GM12878 (cell line): ENCODE measurements around the gene ADK. TPM values are rescaled to one million over a fixed set of nuclear protein-coding genes. Genes with fewer than 3 reads are reported as not detected.

Source experiments
- ATAC-seq: fragments of 200-7000 bp; cut with Tn5 transposase; 3 replicates; pipeline ENCODE4 v1.9.1; 2020; ENCODE audit warnings: mild to moderate bottlenecking, moderate library complexity
- BruUV-seq: library from RNA; stranded (reverse); fragments of 400-500 nt; replicated peaks from 2 replicates; lab custom pipeline; 2021; lab: Mats Ljungman, UMichigan
- CTCF ChIA-PET: fragments of 300-600 bp; sonication (Branson Sonifier 250); formaldehyde crosslinking; extraction: SDS; loops from one replicate; lab custom pipeline; 2021; ENCODE audit warnings: inconsistent platforms; lab: Yijun Ruan, JAX
- POLR2A ChIA-PET: fragments of 350-600 bp; formaldehyde crosslinking; extraction: SDS; loops from one replicate; lab custom pipeline; 2021; ENCODE audit warnings: inconsistent platforms; lab: Charles Lee
- RAD21 ChIA-PET: fragments of 300-600 bp; sonication (Branson Sonifier 250); formaldehyde crosslinking; loops from one replicate; lab custom pipeline; 2023; ENCODE audit warnings: antibody characterized with exemption; ENCODE audit not compliant: unreplicated experiment; lab: Charles Lee
- SMC1A ChIA-PET: fragments of 300-600 bp; sonication (Branson Sonifier 250); formaldehyde crosslinking; loops from one replicate; lab custom pipeline; 2023; ENCODE audit not compliant: unreplicated experiment, uncharacterized antibody; lab: Charles Lee
- DNase-seq: peaks from one replicate; pipeline ENCODE4 v3.0.0-alpha.2; 2011; ENCODE audit warnings: low read depth, low spot score
- FAIRE-seq: peaks from 3 replicates; lab custom pipeline; 2011; peaks lifted over from hg19 to GRCh38; lab: Jason Lieb, UNC
- H2AFZ ChIP-seq: 2 replicates; pipeline ENCODE4 v1.6.0; 2011; ENCODE audit warnings: low read depth, low read length, control low read depth; ENCODE audit not compliant: control insufficient read depth
- H3K27ac ChIP-seq: 2 replicates; pipeline ENCODE4 v1.5.1; 2011; ENCODE audit warnings: control low read depth; ENCODE audit not compliant: control insufficient read depth, insufficient read depth
- H3K27me3 ChIP-seq, 2 experiments: replicated peaks in 1 of 2; 2 replicates each; pipeline versions ENCODE4 v1.6.0 to v1.6.1; 2011; ENCODE audit warnings: low read length in 1 of 2; ENCODE audit not compliant: control insufficient read depth in 2 of 2, insufficient read depth in 2 of 2
- H3K36me3 ChIP-seq, 2 experiments: 2 replicates each; pipeline ENCODE4 v1.5.1; 2011; ENCODE audit warnings: low read length in 1 of 2; ENCODE audit not compliant: control insufficient read depth in 2 of 2, insufficient read depth in 2 of 2
- H3K4me1 ChIP-seq: 2 replicates; pipeline ENCODE4 v1.6.1; 2011; ENCODE audit warnings: mild to moderate bottlenecking, low read length, moderate library complexity, mixed read lengths; ENCODE audit not compliant: control insufficient read depth, insufficient read depth
- H3K4me2 ChIP-seq: 2 replicates; pipeline ENCODE4 v1.6.0; 2011; ENCODE audit warnings: control low read depth; ENCODE audit not compliant: control insufficient read depth, insufficient read depth
- H3K4me3 ChIP-seq: fragments of 200-600 bp; sonication (generic); 2 replicates; pipeline ENCODE4 v1.5.1; 2016
- H3K79me2 ChIP-seq: 2 replicates; pipeline ENCODE4 v1.6.0; 2011; ENCODE audit warnings: low read length; ENCODE audit not compliant: control insufficient read depth, insufficient read depth
- H3K9ac ChIP-seq: 2 replicates; pipeline ENCODE4 v1.8.0; 2011; ENCODE audit warnings: low read length, control low read depth, mixed read lengths; ENCODE audit not compliant: control insufficient read depth, insufficient read depth
- H3K9me3 ChIP-seq: replicated peaks from 3 replicates; pipeline ENCODE4 v1.5.1; 2011; ENCODE audit warnings: mild to moderate bottlenecking, low read length; ENCODE audit not compliant: control insufficient read depth, insufficient read depth
- H4K20me1 ChIP-seq: 2 replicates; pipeline ENCODE4 v1.6.0; 2011; ENCODE audit not compliant: control insufficient read depth, insufficient read depth
- BMI1 ChIP-seq: fragments of 450-650 bp; IDR thresholded peaks from 2 replicates; pipeline ENCODE4 v1.6.1; 2016; ENCODE audit warnings: mild to moderate bottlenecking, moderate library complexity, borderline replicate concordance
- CHD1 ChIP-seq: IDR thresholded peaks from 2 replicates; pipeline ENCODE4 v1.6.1; 2012; ENCODE audit warnings: low read depth, low read length, improper control_type of control experiment
- CHD4 ChIP-seq: fragments of 200-600 bp; sonication (generic); IDR thresholded peaks from 2 replicates; pipeline ENCODE4 v1.6.1; 2016; ENCODE audit warnings: mild to moderate bottlenecking
- HDAC2 ChIP-seq: fragments of 200-600 bp; sonication (generic); IDR thresholded peaks from 2 replicates; pipeline ENCODE4 v1.6.1; 2017
- HDAC6 ChIP-seq: fragments of 200-600 bp; sonication (generic); IDR thresholded peaks from one replicate; pipeline ENCODE4 v1.8.0; 2017; ENCODE audit warnings: antibody characterized with exemption; ENCODE audit not compliant: unreplicated experiment
- IKZF1 ChIP-seq: fragments of 450-650 bp; conservative IDR thresholded peaks from 2 replicates; pipeline ENCODE4 v1.6.1; 2017; ENCODE audit warnings: antibody characterized with exemption, mild to moderate bottlenecking
- IKZF2 ChIP-seq, 2 experiments: fragments of 450-650 bp; IDR thresholded peaks; 2 replicates each; pipeline ENCODE4 v1.6.1; 2017; ENCODE audit warnings: mild to moderate bottlenecking in 2 of 2, moderate library complexity in 2 of 2
- MEF2A ChIP-seq: IDR thresholded peaks from 2 replicates; pipeline ENCODE4 v1.6.1; 2011; ENCODE audit warnings: low read depth, mild to moderate bottlenecking, low read length, moderate library complexity; ENCODE audit not compliant: insufficient read depth
- MEF2B ChIP-seq: fragments of 450-650 bp; IDR thresholded peaks from 2 replicates; pipeline ENCODE4 v1.6.1; 2018; ENCODE audit warnings: mild to moderate bottlenecking, moderate library complexity; ENCODE audit not compliant: partially characterized antibody, poor library complexity, severe bottlenecking
- NR2C1 ChIP-seq: fragments of 450-650 bp; IDR thresholded peaks from 2 replicates; pipeline ENCODE4 v1.6.1; 2017; ENCODE audit warnings: antibody characterized with exemption, mild to moderate bottlenecking, moderate library complexity
- NR2F1 ChIP-seq: fragments of 450-650 bp; conservative IDR thresholded peaks from 2 replicates; pipeline ENCODE4 v1.6.1; 2017; ENCODE audit warnings: mild to moderate bottlenecking
- PAX8 ChIP-seq: fragments of 450-650 bp; IDR thresholded peaks from 2 replicates; pipeline ENCODE4 v1.6.1; 2017; ENCODE audit warnings: mild to moderate bottlenecking, moderate library complexity
- RBBP5 ChIP-seq: fragments of 200-600 bp; sonication (generic); conservative IDR thresholded peaks from 2 replicates; pipeline ENCODE4 v1.6.1; 2016
- SMARCA5 ChIP-seq: fragments of 450-650 bp; IDR thresholded peaks from 2 replicates; pipeline ENCODE4 v1.6.1; 2017; ENCODE audit warnings: mild to moderate bottlenecking
- TBL1XR1 ChIP-seq: IDR thresholded peaks from 2 replicates; pipeline ENCODE4 v1.6.1; 2012; ENCODE audit warnings: low read depth, low read length, improper control_type of control experiment
- YBX1 ChIP-seq: fragments of 450-650 bp; IDR thresholded peaks from 2 replicates; pipeline ENCODE4 v1.6.1; 2016; ENCODE audit warnings: antibody characterized with exemption
- ZNF24 ChIP-seq: fragments of 450-650 bp; IDR thresholded peaks from 2 replicates; pipeline ENCODE4 v1.6.1; 2017; ENCODE audit warnings: antibody characterized with exemption, mild to moderate bottlenecking
- ZNF622 ChIP-seq: fragments of 450-650 bp; IDR thresholded peaks from 2 replicates; pipeline ENCODE4 v1.6.1; 2017; ENCODE audit warnings: mild to moderate bottlenecking, inconsistent platforms
- WGBS: methylation state at CpG from one replicate; pipeline ENCODE4 v1.1.6; 2016; ENCODE audit warnings: low lambda C conversion rate; ENCODE audit not compliant: insufficient replicate concordance, insufficient coverage; ENCODE audit errors: missing lambda C conversion rate; 5-methylcytosine and 5-hydroxymethylcytosine counted together
- in situ Hi-C: fragments of 300-500 bp; cut with MboI; formaldehyde crosslinking; loops from 9 replicates; pipeline ENCODE4 v1.14.3; 2018; ENCODE audit warnings: mixed read lengths
- intact Hi-C: fragments of 100-400 bp; cut with micrococcal nuclease; formaldehyde crosslinking; loops from one replicate; pipeline ENCODE4 v1.14.2; 2022; ENCODE audit not compliant: unreplicated experiment
- polyA plus RNA-seq, 11 experiments: library from polyadenylated mRNA; depleted of rRNA in 4 of 11; unstranded in 6 of 11; stranded (reverse) in 5 of 11; fragments of >200 nt; fragmentation: Nextera tagmentation in 4 of 11; fragmentation: Illumina TruSeq in 1 of 11; extraction: Ambion mirVana in 4 of 11; extraction: Trizol in 1 of 11; gene quantifications; 1 replicate in 1 of 11; 2 replicates in 10 of 11; pipeline versions ENCODE4 v1.2.1 to v1.2.3, GENCODE V29; 2011 to 2016; ENCODE audit warnings: inconsistent platforms in 2 of 11, missing spikeins in 2 of 11, low read depth in 1 of 11
- total RNA-seq, 4 experiments: library from RNA; depleted of rRNA in 3 of 4; stranded (reverse); fragments of >200 nt in 3 of 4; fragmentation: Illumina TruSeq in 1 of 4; extraction: Trizol in 1 of 4; gene quantifications; 2 replicates each; pipeline versions ENCODE4 v1.2.1 to v1.2.3, GENCODE V29; 2013 to 2021
- TF ChIP-seq, protein P1 (sequence below), 3 experiments: IDR thresholded peaks in 2 of 3; conservative IDR thresholded peaks in 1 of 3; 2 replicates each; pipeline ENCODE4 v1.5.1; 2011; ENCODE audit warnings: low read depth in 3 of 3, low read length in 3 of 3, mild to moderate bottlenecking in 3 of 3, control low read depth in 2 of 3, moderate library complexity in 2 of 3, inconsistent platforms in 1 of 3, mixed read lengths in 1 of 3; ENCODE audit not compliant: control insufficient read depth in 2 of 3, insufficient read depth in 1 of 3; ENCODE audit errors: extremely low read depth in 1 of 3

Gene ADK
- total and polyA plus RNA-seq, 10 of the 15 experiments (the other 5 are each of a cell fraction or from before 2014, with no cell fraction given): 42.0 to 151 (median 81.6) TPM

DNA sequence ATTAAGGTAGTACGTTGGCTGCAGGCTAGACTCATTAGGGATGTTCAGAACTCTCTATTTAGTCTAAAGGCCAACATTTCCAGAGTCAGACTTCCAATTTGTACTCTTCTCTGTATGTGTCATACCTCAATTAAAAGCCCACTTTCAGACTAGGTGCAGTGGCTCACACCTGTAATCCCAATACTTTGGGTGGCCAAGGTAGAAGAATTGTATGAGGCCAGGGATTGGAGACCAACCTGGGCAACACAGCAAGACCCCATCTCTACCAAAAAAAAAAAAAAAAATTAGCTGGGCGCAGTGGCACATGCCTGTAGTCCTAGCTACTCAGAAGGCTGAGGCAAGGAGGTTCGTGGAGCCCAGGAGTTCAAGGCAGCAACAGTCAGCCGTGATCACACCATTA, 484.6 kb downstream of the ADK start:
- no TSS peak for BruUV-seq
- CTCF ChIA-PET: interaction anchor here (1.0 kb wide), 1 partner anchor 12 kb away, joined by 6 read pairs; no protein-coding TSS in a partner anchor
- RAD21 ChIA-PET: no interaction called here

More for the DNA sequence above, 484.6 kb downstream of the ADK start:
- Histone ChIP-seq H3K79me2 (no peaks in the 10 kb centered on the region), H3K4me3 (no peak overlapping the region), H3K27ac (no peak overlapping the region), H4K20me1 (no peaks in the 10 kb centered on the region), H3K4me1 (no peaks in the 10 kb centered on the region), H2AFZ (no peak overlapping the region), H3K27me3 (no peaks in the 10 kb centered on the region), H3K9ac (no peak overlapping the region), H3K36me3 (0 out of 4 replicates have a peak, but pooled peaks cover 0 to 10% of the 10 kb centered on the region in 2 experiments), H3K4me2 (no peak overlapping the region), H3K9me3 (peaks cover 11% of the 10 kb centered on the region; the same call in 2 of the 3 replicates)
- TF ChIP-seq RBBP5: no peak
- no peak for TF ChIP-seq IKZF1
- no peak for TF ChIP-seq IKZF2 (IDR thresholded peaks at IDR 0.05)
- TF ChIP-seq, protein P1, sequence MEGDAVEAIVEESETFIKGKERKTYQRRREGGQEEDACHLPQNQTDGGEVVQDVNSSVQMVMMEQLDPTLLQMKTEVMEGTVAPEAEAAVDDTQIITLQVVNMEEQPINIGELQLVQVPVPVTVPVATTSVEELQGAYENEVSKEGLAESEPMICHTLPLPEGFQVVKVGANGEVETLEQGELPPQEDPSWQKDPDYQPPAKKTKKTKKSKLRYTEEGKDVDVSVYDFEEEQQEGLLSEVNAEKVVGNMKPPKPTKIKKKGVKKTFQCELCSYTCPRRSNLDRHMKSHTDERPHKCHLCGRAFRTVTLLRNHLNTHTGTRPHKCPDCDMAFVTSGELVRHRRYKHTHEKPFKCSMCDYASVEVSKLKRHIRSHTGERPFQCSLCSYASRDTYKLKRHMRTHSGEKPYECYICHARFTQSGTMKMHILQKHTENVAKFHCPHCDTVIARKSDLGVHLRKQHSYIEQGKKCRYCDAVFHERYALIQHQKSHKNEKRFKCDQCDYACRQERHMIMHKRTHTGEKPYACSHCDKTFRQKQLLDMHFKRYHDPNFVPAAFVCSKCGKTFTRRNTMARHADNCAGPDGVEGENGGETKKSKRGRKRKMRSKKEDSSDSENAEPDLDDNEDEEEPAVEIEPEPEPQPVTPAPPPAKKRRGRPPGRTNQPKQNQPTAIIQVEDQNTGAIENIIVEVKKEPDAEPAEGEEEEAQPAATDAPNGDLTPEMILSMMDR (IDR thresholded peaks at IDR 0.05 in 2 of 3, conservative IDR thresholded peaks at IDR 0.05 in 1 of 3; ENCODE audit: control insufficient read depth in 2 of 3, extremely low read depth in 1 of 3, insufficient read depth in 1 of 3, low read depth in 3 of 3, low read length in 3 of 3): no peak
- TF ChIP-seq ZNF622: no peak
- no peak for TF ChIP-seq PAX8
- TF ChIP-seq HDAC6: no peak
- TF ChIP-seq YBX1: no peak
- TF ChIP-seq SMARCA5: no peak
- no peak for TF ChIP-seq CHD4
- TF ChIP-seq NR2C1: no peak
- no peak for TF ChIP-seq NR2F1
- no peak for TF ChIP-seq BMI1
- TF ChIP-seq MEF2A: no peak
- TF ChIP-seq HDAC2: no peak
- no peak for TF ChIP-seq MEF2B
- TF ChIP-seq CHD1: no peak
- no peak for TF ChIP-seq ZNF24
- TF ChIP-seq TBL1XR1: no peak
- 100% methylated on average over 4 of the region's 4 CpGs for WGBS
- FAIRE-seq (no peak), DNase-seq (no peak), ATAC-seq (no peak)
- intact Hi-C loops: no loop called here
- in situ Hi-C loops: no loop called here
- SMC1A ChIA-PET: interaction anchor here (0.6 to 2.0 kb wide), 2 partner anchors 9 kb away, joined by 3 to 5 read pairs; no protein-coding TSS in a partner anchor
- POLR2A ChIA-PET: interaction anchor here (1.0 kb wide), 1 partner anchor 42 kb away, joined by 5 read pairs; no protein-coding TSS in a partner anchor
